Measurements from ENCODE around the gene FAM117B.

The FAM117B gene

GRCh38 chr2:202818321-202818720 lies 183.6 kb downstream of the FAM117B start:
- DNase-seq, result no peak

All from SHP77 treated with DMSO at 0.1 percent for 48 hours (cell line).